ENCODE results near the gene AP1G2.

AP1G2 gene

GRCh38 chr14:23557521-23557920, 10.1 kb downstream of the AP1G2 start:
- DNase-seq (ENCODE audit: low read depth in 2 of 2): no peak

DNA sequence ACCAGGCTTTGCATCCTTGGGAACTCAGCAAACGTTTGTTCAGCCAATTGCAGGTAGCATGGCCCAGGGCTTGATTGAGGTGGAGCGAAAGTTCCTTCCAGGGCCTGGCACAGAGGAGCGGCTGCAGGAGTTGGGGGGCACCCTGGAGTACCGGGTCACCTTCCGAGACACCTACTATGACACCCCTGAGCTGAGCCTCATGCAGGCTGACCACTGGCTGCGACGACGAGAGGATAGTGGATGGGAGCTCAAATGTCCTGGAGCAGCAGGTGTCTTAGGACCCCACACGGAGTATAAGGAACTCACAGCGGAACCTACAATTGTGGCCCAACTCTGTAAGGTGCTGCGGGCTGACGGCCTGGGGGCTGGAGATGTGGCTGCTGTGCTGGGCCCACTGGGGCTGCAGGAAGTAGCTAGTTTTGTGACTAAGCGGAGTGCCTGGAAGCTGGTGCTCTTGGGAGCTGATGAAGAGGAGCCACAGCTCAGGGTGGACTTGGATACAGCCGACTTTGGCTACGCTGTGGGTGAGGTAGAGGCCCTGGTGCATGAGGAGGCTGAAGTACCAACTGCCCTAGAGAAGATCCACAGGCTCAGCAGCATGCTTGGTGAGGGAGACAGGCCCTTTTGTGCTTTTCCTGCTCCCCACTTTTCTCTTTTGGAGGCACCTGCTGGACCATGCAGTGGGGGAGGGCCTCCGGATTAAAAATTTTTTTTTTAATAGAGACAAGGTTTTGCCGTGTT, 10.7 kb downstream of the AP1G2 start:
- no peak for DNase-seq (ENCODE audit: low read depth in 2 of 2)

DNA sequence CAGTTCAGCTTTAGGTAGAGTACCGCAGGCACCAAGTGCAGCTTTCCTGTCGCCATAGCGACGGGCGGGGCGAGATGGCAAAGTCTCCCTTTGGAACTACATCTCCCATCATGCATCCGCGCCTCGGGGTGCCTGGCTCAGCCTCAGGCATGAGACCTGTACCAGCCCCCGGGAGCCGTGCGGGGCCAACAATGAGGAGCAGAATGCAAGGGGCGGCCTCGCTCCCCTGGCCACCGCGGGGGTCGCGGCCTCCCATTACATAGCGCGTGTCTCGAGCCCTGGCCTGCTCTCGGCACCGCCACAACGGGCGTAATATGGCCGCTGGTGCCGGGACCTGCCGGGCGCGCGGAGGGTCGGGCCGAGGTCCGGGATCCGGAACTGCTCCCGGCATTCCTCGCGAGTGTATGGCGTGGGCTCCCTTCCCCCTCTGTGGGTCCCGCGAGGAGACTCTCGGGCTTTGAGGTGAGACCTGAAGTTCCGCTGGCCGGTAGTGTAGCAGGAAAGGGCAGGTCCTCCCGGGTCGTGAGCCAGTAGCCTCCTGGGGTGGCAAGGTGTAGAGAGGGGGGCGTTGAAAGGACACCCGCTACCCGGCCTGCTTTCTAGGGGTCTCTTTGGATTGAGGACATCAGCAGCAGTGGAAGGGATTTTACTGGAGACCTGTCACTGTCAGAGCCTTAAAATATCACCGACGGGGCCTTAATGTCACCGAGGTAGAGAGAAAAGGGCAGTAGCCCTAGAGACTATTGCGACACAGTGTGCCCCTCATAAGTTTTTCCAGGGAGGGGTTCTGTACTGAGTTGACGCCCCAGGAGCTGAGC, 11.5 kb downstream of the AP1G2 start, which contains the start of gene THTPA:
Gene THTPA (plus strand): TSS at position 390 of the 818 bp plus-strand sequence. CDS start 487 bp downstream, outside the sequence.
- peak; percentile 84 to 87 for DNase-seq (ENCODE audit: low read depth in 2 of 2)

DNA sequence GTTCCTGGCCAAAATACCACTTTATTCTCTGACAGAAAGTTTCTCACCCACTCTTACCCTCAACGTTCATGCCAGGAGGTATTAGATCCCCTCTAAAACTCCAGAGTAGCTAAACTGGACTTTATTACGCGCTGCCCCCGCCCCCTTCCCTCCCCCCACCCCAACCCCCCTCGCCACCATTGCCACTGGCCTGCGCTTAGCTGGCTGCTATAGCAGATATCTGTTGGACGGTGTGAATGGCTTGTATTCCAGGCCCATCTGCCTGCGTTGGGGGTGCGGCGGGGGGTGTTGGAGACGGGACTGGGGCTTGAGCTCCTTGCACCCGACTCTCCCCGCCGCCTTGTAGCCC, 12.1 kb downstream of the AP1G2 start:
- no peak for DNase-seq (ENCODE audit: low read depth in 2 of 2)

DNA sequence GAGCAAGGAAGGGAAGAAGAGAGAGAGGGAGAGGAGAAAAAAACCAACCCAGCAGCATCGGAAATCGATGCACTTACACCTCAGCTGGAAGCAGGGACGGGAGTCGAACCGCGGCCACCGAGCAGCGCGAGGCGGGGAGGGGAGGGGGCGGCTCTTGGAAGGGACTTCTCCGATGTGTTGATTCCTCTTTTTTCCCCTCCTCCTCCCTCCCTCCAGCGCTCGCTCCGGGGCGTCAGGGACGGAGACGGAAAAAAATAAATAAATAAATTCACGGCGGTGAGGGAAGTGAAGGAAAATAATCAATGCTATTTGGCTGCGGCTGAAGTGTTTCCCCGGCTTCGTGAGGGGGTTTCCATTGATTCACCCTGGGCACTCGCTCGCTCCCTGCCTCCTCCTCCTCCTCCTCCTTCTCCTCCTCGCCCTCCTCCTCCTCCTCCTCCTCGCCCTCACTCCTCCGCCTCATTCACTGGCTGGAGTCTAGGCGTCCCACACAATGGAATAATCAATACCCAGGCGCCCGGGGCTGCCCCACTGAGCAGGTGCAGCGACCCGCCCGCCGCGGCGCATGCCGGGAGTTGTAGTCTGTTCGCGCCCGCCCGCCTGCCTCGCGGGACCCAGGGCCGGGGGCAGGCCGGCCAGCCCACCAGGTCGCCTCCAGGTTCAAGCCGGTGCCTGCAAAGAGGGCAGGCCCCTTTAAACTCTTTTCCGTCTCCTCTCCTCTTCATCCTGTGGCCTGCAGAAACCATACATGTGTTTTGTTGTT, 16.1 kb downstream of the AP1G2 start, which contains the start of gene ZFHX2:
Gene ZFHX2 (minus strand): TSS at position 500 of the 763 bp plus-strand sequence. CDS start 16,440 bp downstream, outside the sequence.
- peak; percentile 38 to 39 for DNase-seq (ENCODE audit: low read depth in 2 of 2)

DNA sequence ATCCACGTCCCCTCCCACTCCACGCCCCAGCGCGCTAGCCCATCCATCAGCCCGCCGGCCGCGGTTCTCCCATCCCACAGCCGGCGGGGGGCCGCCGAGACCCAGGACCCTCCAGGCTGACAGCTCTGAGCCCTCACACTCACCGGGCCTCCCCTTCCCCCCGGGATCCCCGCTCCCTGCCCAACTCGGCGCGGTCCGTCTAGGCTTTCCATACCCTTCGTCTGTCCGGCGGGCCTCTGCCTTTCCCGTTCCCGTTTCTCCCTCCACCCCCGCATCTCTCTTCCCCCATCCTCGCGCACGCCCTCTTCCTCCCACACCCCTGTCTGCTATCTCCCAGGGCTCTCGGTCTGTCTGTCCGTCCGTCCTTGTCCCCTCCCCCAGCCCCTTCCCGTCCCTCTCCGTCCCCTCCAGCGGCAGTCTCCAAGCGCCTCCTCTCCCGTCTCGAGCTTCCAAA, 16.8 kb downstream of the AP1G2 start:
- no peak for DNase-seq (ENCODE audit: low read depth in 2 of 2)

DNA sequence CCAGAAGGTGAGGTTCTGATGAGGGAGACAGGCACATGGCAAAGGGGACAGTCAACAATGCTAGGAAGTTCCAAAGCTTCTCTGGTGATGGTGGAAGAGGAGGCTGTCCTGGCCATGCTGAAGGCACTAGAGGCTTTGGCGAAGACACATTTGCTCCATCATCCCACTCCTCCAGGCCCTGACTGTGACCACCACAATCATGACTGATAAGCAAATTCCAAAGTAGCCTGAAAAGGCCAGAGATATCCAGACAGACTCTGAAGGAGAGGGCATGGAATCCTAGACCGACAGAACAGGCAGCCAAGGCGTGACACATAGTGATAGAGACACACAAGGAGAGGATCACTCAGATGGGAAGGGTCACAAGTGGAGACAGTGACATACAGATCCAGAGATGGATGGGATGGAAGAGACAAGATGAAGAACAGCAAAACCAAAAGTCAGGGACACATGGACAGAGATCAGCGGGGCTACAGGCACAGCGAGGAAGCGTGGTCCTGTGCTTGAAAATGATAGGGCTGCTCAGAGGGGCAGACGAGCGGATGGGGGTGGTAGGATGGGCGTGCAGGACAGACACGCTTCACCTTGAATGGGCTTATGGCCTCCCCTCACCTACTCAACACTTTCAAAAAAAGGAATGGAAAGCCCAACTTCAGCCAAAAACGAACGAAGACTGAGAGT, 17.3 kb downstream of the AP1G2 start:
- no peak for DNase-seq (ENCODE audit: low read depth in 2 of 2)

DNA sequence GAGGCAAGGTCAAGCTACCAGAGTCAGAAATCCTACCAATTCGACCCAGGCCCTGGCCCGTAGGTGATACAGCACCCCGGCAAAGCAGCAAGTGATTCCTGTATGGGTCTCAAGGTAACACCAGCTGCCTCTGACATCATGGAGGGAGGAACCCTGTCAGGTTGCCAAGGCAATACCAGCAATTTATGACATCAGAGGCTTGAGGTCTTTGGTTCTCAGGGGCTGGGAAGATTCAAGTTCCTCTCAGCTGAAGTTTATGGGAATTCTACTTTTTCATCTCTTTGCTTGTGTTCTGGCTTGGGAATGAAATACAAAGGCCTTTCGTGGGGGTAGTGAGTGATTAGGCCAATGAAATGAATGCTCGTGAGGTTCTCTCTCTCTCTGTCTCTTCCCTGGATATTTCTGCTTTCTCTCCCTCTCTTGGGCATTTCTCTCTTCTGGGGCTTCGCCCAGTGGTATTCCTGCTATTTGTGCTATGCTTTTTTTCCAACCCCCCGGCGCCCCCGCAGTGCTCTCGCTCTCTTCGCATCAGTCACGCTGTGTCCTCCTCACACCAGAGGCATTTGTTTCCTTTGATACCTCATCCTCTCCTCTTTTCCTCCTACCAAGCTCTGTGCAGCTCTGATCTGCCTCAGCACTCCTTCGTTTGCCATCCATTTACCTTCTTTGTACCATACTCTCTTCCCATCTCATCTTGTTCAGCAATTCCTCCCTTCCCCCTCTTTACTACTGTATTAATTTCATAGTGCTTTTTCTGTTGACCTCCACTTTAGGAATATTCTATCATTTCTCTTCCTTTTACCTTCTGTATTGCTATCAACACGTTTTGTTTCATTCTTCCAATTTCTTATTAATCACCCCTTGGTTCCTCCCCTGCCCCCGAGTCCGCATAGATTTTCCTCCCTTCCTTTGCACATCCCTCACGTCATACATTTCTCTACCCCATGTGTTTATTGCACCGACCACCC, 19.0 kb downstream of the AP1G2 start:
- no peak for DNase-seq (ENCODE audit: low read depth in 2 of 2)

GRCh38 chr14:23547924-23548323, 19.7 kb downstream of the AP1G2 start:
- no peak for DNase-seq (ENCODE audit: low read depth in 2 of 2)

DNA sequence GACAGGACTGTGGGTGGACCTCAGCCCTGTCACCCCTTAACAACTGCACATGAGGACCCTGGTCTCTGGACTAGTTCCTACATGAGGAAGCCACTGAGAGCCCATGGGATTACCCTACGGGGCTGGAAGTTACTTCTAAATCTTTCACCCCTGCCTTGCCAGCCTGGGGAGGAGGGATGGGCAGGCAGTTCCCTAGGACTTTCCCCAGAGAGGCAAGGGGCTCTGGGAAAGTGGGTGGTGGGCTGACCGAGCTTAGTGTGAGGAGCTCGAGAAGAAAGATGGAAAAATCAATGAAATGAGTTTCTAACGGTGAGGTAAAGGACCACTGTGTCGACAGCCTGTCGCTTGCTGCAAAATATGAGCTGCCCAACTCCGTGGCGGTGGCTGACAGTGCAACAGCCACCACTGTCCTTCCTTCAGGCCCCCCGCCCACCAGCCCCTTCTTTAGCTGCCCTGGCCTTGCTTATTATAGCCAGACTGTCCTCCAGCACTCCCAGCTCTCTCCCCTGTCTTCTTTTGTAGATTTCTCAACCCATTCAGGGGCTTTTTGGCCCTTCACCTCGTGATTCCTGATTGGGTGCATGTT, 21.0 kb downstream of the AP1G2 start:
- DNase-seq (ENCODE audit: low read depth in 2 of 2): no peak

GRCh38 chr14:23545740-23546365, 21.7 kb downstream of the AP1G2 start:
- DNase-seq (ENCODE audit: low read depth in 2 of 2): no peak

- DNase-seq (ENCODE audit: low read depth in 2 of 2): no peak
Measured at GRCh38 chr14:23544511-23545447, 22.8 kb downstream of the AP1G2 start.

DNA sequence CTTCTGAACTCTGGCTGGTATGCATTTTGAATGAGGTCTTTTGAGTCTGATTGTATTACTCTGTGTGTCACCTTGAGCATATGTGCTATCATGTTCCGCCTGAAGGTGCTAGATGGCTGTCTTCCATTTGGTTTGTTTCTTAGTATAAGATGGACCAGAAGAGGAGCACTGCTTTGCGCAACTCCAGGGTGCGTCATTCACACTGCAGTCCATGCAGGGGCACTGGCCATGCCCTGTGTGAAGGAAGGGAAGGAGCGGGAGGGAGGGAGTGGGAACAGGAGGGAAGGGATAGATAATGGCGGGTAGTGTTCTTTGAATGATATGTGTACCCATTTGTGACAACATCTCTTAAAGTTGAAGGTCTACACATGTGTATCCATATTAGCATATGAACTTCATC, 24.2 kb downstream of the AP1G2 start:
- DNase-seq (ENCODE audit: low read depth in 2 of 2): no peak

GRCh38 chr14:23542261-23542660, 25.3 kb downstream of the AP1G2 start:
- DNase-seq (ENCODE audit: low read depth in 2 of 2): no peak

- DNase-seq (ENCODE audit: low read depth in 2 of 2): no peak
Measured at GRCh38 chr14:23540141-23540469, 27.5 kb downstream of the AP1G2 start.

GRCh38 chr14:23539248-23540140, 28.1 kb downstream of the AP1G2 start:
- DNase-seq (ENCODE audit: low read depth in 2 of 2): no peak

DNA sequence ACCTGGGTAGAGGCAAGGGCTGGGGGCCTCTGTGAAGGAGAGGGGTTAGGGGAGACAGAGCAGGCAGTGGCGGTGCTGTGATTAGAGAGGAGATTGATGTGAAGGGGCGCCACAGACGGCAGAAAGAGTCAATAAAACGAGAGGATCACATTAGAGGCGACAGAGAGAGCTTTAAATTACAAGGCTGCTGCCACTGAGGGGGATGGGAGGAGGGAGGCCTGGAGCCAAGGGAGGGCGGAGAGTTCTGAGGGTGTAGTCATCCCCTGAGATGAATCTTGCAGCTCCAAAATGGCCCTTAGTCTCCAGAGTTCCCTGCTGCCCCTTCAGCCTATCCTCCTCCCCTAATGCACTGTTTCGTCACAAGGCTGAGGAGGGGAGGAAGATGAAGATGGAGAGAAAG, 28.8 kb downstream of the AP1G2 start:
- DNase-seq (ENCODE audit: low read depth in 2 of 2): no peak

Data from stimulated activated CD8-positive, alpha-beta memory T cell treated with anti-CD3 and anti-CD28 coated beads, Interleukin-2, amount 100 ng/mL, for 1 hour (primary cell).